Measurements from ENCODE around the gene HTT. TPM values are rescaled to one million over a fixed set of nuclear protein-coding genes. Genes with fewer than 3 reads are reported as not detected.

HTT gene
- polyA plus RNA-seq, 1 donor (not counting 4 experiments of a cell fraction or from before 2014, with no cell fraction given) = 16.2 TPM

- Histone ChIP-seq H3K36me3 (ENCODE audit: control insufficient read depth in 2 of 2, extremely low read depth in 1 of 2, insufficient read depth in 2 of 2, low read length in 2 of 2) (peaks cover 43 to 45% of the 10 kb centered on the region in 2 experiments), H4K20me1 (ENCODE audit: control insufficient read depth, extremely low read depth, insufficient read depth, low read length) (no peaks in the 10 kb centered on the region), H3K4me3 (ENCODE audit: control insufficient read depth in 2 of 3, extremely low read depth in 1 of 3, insufficient read depth in 2 of 3, low read depth in 1 of 3, low read length in 3 of 3) (no peak overlapping the region), H3K9me1 (ENCODE audit: control insufficient read depth, extremely low read depth, insufficient read depth, low read length) (no peaks in the 10 kb centered on the region), H3K27ac (ENCODE audit: control insufficient read depth, insufficient read depth, low read length) (no peak overlapping the region), H3K79me2 (ENCODE audit: control insufficient read depth, insufficient read depth, low read length) (no peaks in the 10 kb centered on the region), H3K4me2 (ENCODE audit: control insufficient read depth, extremely low read depth, insufficient read depth, low read depth, low read length) (no peak overlapping the region), H2AFZ (ENCODE audit: control insufficient read depth, low read length) (no peak overlapping the region), H3K9ac (ENCODE audit: control insufficient read depth, extremely low read depth, insufficient read depth, low read length) (no peak overlapping the region), H3K27me3 (ENCODE audit: control insufficient read depth, extremely low read depth, insufficient read depth, low read length) (no peaks in the 10 kb centered on the region), H3K4me1 (ENCODE audit: control insufficient read depth, extremely low read depth, insufficient read depth, low read length) (no peaks in the 10 kb centered on the region), H3K9me3 (ENCODE audit: control insufficient read depth, low read depth, low read length) (no peaks in the 10 kb centered on the region)
- dilution Hi-C loops (cut with MboI; ENCODE audit: extremely low pct_ligation_motif_present, low sequenced_read_pairs) = no loop called here
- FAIRE-seq (no peak), DNase-seq (ENCODE audit: low read depth, low spot score) (no peak)
- no peak for TF ChIP-seq EZH2 (IDR thresholded peaks at IDR 0.05; ENCODE audit: low read length)
- TF ChIP-seq CTCF (optimal IDR thresholded peaks at IDR 0.05 in 1 of 3, IDR thresholded peaks at IDR 0.05 in 1 of 3, conservative IDR thresholded peaks at IDR 0.05 in 1 of 3; ENCODE audit: extremely low read depth in 1 of 3, insufficient read depth in 2 of 3, low read length in 3 of 3) = no peak
Measured at GRCh38 chr4:3215256-3215655, 140.8 kb downstream of the HTT start.

- DNase-seq (ENCODE audit: low read depth, low spot score) = no peak
- H3K27me3 ChIP-seq (ENCODE audit: control insufficient read depth, extremely low read depth, insufficient read depth, low read length) = no peaks in the 10 kb centered on the region
- H3K4me2 ChIP-seq (ENCODE audit: control insufficient read depth, extremely low read depth, insufficient read depth, low read depth, low read length) = no peak overlapping the region
- dilution Hi-C loops (cut with MboI; ENCODE audit: extremely low pct_ligation_motif_present, low sequenced_read_pairs) = no loop called here
- H4K20me1 ChIP-seq (ENCODE audit: control insufficient read depth, extremely low read depth, insufficient read depth, low read length) = no peaks in the 10 kb centered on the region
- H3K9ac ChIP-seq (ENCODE audit: control insufficient read depth, extremely low read depth, insufficient read depth, low read length) = no peak overlapping the region
- H2AFZ ChIP-seq (ENCODE audit: control insufficient read depth, low read length) = no peak overlapping the region
- FAIRE-seq = no peak
- no peaks in the 10 kb centered on the region for H3K9me3 ChIP-seq (ENCODE audit: control insufficient read depth, low read depth, low read length)
- no peak overlapping the region for H3K4me3 ChIP-seq (ENCODE audit: control insufficient read depth in 2 of 3, extremely low read depth in 1 of 3, insufficient read depth in 2 of 3, low read depth in 1 of 3, low read length in 3 of 3)
- no peaks in the 10 kb centered on the region for H3K4me1 ChIP-seq (ENCODE audit: control insufficient read depth, extremely low read depth, insufficient read depth, low read length)
- H3K36me3 ChIP-seq (ENCODE audit: control insufficient read depth in 2 of 2, extremely low read depth in 1 of 2, insufficient read depth in 2 of 2, low read length in 2 of 2) = peaks cover 43 to 44% of the 10 kb centered on the region in 2 experiments
- H3K9me1 ChIP-seq (ENCODE audit: control insufficient read depth, extremely low read depth, insufficient read depth, low read length) = no peaks in the 10 kb centered on the region
- no peaks in the 10 kb centered on the region for H3K79me2 ChIP-seq (ENCODE audit: control insufficient read depth, insufficient read depth, low read length)
- TF ChIP-seq CTCF (optimal IDR thresholded peaks at IDR 0.05 in 1 of 3, IDR thresholded peaks at IDR 0.05 in 1 of 3, conservative IDR thresholded peaks at IDR 0.05 in 1 of 3; ENCODE audit: extremely low read depth in 1 of 3, insufficient read depth in 2 of 3, low read length in 3 of 3) (no peak), EZH2 (IDR thresholded peaks at IDR 0.05; ENCODE audit: low read length) (no peak)
- no peak overlapping the region for H3K27ac ChIP-seq (ENCODE audit: control insufficient read depth, insufficient read depth, low read length)
Measured at GRCh38 chr4:3215733-3216132, 141.3 kb downstream of the HTT start.
